NT2/D1 (cell line): ENCODE results near the gene MAGI3.

Experiments
- SUZ12 ChIP-seq: IDR thresholded peaks from 2 replicates; pipeline ENCODE4 v1.6.1; 2011; ENCODE audit not compliant: insufficient read length, insufficient read depth; ENCODE audit errors: extremely low read depth
- YY1 ChIP-seq: IDR thresholded peaks from 2 replicates; pipeline ENCODE4 v1.6.1; 2011; ENCODE audit not compliant: insufficient read length, insufficient read depth
- ZNF274 ChIP-seq: IDR thresholded peaks from 2 replicates; pipeline ENCODE4 v1.6.1; 2011; ENCODE audit warnings: mild to moderate bottlenecking, low read depth, low read length

DNA sequence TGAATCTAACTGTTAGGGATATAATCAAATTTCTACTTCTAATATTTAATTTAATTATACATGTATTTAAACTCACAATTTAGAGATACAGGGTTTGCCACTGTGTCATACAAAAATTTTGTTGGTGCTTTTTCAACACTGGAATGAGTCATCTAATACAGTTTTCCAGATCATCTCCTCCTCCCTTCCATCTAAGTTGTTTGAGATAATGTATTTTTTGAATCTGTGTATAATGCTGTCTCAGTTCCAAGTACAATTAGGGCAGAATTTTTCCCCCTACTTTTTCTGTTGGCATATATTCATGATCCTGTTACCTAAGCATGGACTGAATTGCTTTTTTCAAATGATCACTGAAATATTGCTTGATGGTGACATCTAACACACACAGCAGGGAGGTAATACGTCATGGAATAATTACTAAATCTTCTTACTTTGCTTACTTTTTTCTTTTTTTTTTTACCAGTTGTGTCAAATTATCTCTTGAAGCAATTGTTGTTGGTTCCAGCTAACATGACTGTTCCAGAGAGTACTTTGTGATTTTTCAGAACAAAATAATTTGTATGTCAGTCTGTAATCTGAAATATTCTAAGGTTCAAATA, 146.0 kb downstream of the MAGI3 start:
- TF ChIP-seq YY1 = no peak
- TF ChIP-seq SUZ12 = no peak
- TF ChIP-seq ZNF274 = no peak
